UCSD-AML1 (cell line): Measurements from ENCODE around the gene MTHFR.

Experiments used
- DNase-seq: peaks from one replicate; lab custom pipeline; 2025; ENCODE audit not compliant: unreplicated experiment; lab: John Stamatoyannopoulos, UW

The MTHFR gene

DNA sequence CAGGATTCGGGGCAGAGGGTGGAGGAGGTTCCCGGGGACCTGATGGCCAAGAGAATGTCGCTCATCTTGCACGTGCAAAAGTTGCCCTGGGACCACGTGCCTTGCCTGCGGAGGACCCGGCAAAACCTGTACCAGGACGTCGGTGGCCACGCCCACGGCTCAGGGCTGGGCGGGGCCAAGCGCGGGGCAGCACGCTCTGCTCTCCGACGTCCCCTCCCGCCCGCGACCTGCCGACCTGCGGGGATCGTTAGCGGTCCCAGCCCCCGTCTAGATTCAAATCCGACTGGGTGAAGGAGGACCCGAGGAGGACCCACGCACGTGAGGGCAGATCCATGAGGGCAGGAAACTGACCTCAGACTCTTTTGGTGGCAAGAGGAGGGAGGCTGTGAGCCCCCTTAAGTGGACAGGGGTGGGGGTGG, 43.8 kb downstream of the MTHFR start, which contains the start of gene C1orf167:
Gene C1orf167 (plus strand): TSS at position 206 of the 419 bp plus-strand sequence. CDS start 2,208 bp downstream, outside the sequence.
- DNase-seq: no peak

- no peak for DNase-seq
Observed at GRCh38 chr1:11761285-11761684, 44.5 kb downstream of the MTHFR start.

DNA sequence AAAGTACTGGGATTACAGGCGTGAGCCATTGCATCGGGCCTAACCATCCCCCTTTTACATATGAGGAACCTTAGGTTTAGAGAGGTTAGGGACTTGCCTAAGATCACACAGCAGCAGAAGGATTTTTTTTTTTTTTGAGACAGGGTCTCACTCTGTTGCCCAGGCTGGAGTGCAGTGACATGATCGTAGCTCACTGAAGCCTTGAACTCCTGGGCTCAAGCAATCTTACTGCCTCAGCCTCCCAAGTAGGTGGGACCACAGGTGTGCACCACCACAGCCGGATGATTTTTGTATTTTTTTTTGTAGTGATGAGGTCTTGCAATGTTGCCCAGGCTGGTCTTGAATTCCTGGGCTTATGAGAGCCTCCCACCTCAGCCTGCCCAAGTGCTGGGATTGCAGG, 46.0 kb downstream of the MTHFR start:
- no peak for DNase-seq

- no peak for DNase-seq
Observed at GRCh38 chr1:11757047-11757446, 48.7 kb downstream of the MTHFR start.

DNA sequence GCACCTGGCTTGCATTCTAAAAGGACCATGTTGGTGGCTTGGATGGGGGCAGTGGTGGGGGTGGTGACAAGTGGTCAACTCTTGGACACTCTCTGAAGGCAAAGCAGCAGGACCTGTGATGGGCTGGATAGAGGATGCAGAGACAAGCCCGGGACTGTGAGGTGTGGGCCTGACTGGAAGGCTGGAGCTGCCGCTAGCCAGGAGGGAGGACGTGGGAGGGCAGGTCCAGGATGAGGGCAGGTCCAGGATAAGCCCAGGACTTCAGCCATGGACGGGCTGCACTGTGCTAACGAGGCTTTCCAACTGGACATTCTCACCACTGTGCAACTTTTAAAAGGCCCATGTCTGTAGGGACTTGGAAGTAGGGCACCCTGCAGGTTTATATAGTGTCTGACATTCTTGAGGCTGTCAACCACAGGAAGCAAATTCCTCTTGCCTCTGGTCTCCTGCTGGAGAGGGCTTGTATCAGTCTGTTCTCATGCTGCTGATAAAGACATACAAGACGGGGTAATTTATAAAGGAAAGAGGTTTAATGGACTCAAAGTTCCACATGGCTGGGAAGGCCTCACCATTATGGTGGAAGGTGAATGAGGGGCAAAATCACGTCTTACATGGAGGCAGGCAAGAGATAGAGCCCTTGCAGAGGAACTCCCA, 52.1 kb downstream of the MTHFR start:
- no peak for DNase-seq

GRCh38 chr1:11752359-11753088, 53.2 kb downstream of the MTHFR start:
- DNase-seq: no peak

- DNase-seq: no peak
Observed at GRCh38 chr1:11751087-11751486, 54.7 kb downstream of the MTHFR start.

GRCh38 chr1:11749996-11750395, 55.8 kb downstream of the MTHFR start:
- DNase-seq: no peak

DNA sequence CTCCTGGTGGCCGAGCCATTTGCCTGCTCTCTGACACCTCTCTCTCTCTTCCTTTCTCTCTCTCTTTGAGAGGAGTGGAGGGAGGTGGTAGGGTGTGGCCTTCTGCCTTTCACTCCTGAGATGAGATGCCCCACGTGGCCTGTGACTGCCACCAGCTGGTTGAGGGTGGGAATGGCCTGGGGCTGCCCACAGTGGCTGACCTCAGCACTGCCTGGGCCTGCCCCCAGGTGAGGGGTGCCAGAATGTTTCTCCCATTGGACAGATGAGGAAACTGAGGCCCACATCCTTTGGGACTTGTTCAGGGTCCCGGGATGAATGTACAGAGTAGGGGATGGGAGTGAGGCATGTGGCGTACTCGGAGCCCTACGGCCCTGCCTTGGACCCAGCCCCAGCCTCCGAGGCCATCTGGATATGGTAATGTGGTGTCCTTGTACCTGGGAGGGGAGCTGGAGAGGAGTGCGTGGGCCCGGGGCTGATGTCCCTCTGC, 56.5 kb downstream of the MTHFR start:
- peak; percentile 68 for DNase-seq

- no peak for DNase-seq
Observed at GRCh38 chr1:11748294-11749202, 57.2 kb downstream of the MTHFR start.

DNA sequence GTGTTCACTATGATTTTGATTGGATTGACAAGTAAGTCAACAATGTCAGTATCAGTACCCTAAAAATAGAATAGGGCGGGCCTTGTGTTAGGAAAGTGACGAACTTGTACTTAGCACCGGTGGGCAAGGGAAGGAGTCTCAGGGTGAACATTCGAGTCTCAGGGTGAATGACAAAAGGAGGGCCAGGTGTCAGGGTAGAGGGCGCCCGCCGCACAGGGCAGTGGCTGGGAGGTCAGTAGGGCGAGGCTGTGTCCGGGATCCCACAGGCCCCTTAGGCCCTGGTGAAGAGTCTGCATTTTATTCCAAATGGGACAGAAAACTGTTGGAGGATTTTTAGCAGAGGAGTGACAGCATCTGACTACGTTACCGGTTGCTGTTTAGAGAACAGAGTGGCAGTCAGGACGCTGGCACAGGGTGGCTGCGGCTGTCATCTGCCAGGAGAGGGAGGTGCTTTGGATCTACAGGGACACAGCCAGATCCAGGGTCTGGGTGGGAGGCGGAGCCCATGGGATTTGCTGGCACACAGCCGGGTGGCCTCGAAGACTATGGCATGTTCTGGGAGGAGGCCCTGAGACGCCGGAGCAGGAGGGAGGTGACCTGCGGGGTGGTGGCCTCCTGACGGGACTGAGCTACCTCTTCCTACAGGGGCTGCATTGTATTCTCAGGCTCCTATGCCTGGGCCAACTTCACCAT, 58.8 kb downstream of the MTHFR start:
- no peak for DNase-seq

DNA sequence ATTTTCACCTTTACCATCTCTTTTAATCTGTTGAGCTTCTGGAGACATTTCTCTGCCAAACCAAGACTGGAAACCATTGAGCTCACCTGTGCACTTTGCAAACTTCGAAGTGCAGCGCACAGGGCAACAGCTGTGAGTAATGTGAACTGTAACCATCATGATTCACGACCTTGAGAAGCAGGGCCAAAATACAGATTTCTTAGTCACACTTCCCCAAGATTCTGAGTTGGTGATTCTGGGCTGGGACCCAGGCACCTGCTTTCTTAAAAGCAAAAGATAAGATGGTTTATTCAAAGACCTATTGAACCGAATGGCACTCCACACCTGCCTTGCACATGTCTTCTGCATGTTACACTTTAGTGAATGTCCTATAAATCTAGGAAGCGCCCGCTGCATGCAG, 59.7 kb downstream of the MTHFR start:
- no peak for DNase-seq

- DNase-seq: no peak
Observed at GRCh38 chr1:11744287-11744686, 61.5 kb downstream of the MTHFR start.

DNA sequence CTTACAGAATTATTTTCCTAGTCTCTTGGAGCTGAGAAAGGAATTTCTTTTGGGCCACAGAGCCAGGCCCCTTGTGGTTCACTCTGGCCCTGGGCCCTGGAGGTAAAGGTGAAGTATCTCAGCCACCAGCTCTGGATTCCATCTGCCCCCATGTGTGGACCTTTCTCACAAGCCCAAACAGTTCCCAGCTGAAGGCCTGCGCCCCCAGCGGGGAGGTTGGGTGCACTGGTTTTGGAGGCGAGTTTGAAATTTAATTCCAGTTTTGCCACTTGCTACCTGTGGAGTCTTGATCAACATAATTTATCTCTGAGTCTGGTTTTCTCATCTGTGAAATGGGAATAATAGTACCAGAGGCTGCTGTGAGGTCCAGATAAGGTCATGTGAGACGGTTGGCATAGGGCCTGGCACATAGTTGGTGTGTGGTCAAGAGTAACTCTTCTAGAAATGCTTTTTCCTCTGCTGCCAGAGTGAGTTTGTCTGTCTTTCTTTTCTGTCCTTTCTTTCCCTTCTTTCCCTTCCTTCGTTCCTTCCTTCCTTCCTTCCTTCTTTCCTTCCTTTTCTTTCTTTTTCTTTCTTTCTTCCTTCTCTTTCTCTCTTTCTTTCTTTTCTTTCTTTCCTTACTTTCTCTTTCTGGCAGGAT, 63.7 kb downstream of the MTHFR start:
- DNase-seq: no peak

GRCh38 chr1:11741482-11741881, 64.3 kb downstream of the MTHFR start:
- DNase-seq: no peak

DNA sequence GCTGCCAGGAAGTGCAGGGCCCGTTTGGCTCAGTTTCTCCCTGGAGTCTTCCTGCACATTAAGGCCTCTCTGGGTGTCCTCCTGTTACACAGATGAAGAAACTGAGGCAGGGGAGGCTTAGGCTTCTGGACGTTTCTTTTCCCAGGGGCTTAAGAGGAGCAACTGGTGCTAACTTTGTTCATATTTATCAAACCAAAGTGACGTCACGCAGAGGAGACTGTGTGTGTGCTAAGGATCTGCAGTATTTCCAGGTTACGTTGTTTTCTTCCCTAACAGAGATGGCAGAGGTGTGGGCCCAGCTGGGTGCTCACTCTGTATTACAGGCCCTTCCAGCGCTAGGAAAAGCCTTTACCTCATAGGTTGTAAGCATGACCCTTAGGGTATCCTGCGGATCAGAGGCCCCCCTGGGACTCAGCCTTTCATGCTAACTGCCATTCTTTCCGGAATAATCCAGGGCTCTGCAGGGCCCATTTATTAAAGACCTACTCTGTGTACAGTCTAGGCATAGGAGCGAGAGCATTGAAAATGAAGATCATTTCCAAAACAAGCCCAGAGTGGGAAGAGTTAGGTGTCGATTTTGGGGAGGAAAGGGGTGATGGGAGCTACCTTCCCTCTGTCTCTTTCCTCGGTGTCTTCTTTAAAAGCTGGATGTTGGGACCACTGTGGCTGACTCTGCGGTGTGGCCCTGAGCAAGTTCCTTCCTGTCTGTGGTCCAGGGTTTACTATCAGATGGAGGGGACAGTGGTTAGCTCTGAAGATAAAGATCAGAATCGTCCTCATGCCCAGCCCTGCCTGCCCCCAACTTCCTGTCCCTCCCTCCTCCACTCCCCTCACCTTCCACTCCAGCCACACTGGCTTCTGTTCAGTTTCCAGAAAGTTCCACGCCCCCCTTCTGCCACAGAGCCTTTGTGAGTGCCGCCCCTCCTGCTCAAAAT, 65.2 kb downstream of the MTHFR start:
- DNase-seq: peak; percentile 51

- DNase-seq: peak; percentile 38
Observed at GRCh38 chr1:11738783-11739182, 67.0 kb downstream of the MTHFR start.

GRCh38 chr1:11738096-11738495, 67.7 kb downstream of the MTHFR start:
- no peak for DNase-seq
